ENCODE measurements around the gene CCL19. TPM values are rescaled to one million over a fixed set of nuclear protein-coding genes. Genes with fewer than 3 reads are reported as not detected.

CCL19 gene
- total and polyA plus RNA-seq, 2 experiments from 2014 or later = not detected

DNA sequence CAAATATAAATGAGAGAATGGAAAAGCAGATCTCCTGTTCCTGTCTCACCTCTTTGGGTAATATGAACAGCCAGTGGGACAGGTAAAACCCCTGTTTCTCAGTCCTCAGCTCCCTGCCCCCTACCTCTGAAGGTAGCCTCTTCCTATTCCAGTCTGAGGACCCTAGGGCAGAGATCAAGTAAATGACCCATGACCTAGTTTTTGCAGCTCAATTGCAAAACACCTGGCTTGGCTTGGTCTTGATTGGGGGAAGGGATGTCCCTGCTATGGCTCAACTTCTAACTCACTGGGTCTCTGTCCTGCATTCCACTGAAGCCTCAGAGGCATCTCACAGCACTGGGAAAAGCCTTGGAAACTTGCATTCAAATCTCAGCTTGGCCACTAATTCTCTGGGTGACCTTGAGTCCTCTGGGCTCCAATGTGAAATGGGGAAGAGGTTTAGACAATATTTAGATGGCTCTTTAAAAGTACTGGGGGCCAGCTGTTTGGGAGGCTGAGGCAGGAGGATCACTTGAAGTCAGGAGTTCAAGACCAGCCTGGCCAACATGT is 46.2 kb downstream of the CCL19 start:
- ATAC-seq (peak; percentile 6; the same call in 2 of the 3 replicates), DNase-seq (ENCODE audit: low spot score) (peak; percentile 56)
- Histone ChIP-seq H4K20me1 (replicated peaks; ENCODE audit: insufficient read depth) (no peaks in the 10 kb centered on the region; the same call in 1 of the 2 replicates), H3K79me2 (replicated peaks; ENCODE audit: insufficient read depth) (peaks cover 6% of the 10 kb centered on the region), H3K4me3 (no peak overlapping the region), H3K9me2 (ENCODE audit: insufficient read depth) (no peaks in the 10 kb centered on the region), H3K4me2 (0 out of 2 replicates have a peak overlapping the region, but pooled peaks have one; percentile 61), H3K4me1 (ENCODE audit: insufficient read depth) (peaks cover 24% of the 10 kb centered on the region), H3F3A (replicated peaks; ENCODE audit: low read depth) (peaks cover 8% of the 10 kb centered on the region; the same call in 1 of the 2 replicates), H2AFZ (peak overlapping the region; percentile 80; the same call in 1 of the 2 replicates), H3K36me3 (ENCODE audit: insufficient read depth) (peaks cover 3% of the 10 kb centered on the region; the same call in 1 of the 2 replicates), H3K27ac (ENCODE audit: low read depth) (no peak overlapping the region), H3K27me3 (ENCODE audit: insufficient read depth) (no peaks in the 10 kb centered on the region)
- Mint-ChIP-seq H3K36me3 (ENCODE audit: low read depth) (peaks cover 24% of the 10 kb centered on the region), H3K4me1 (peaks cover 34% of the 10 kb centered on the region), H3K4me3 (peak overlapping the region; percentile 42; the same call in 2 of the 3 replicates), H3K9me3 (no peaks in the 10 kb centered on the region; the same call in 2 of the 3 replicates), H3K27ac (peak overlapping the region; percentile 61), H3K27me3 (ENCODE audit: insufficient read depth, low read depth, poor library complexity) (peaks cover 9% of the 10 kb centered on the region)
- no peak for TF ChIP-seq ZNF114 (CRISPR knock-in tag; IDR thresholded peaks at IDR 0.05)
- TF ChIP-seq, protein P1, sequence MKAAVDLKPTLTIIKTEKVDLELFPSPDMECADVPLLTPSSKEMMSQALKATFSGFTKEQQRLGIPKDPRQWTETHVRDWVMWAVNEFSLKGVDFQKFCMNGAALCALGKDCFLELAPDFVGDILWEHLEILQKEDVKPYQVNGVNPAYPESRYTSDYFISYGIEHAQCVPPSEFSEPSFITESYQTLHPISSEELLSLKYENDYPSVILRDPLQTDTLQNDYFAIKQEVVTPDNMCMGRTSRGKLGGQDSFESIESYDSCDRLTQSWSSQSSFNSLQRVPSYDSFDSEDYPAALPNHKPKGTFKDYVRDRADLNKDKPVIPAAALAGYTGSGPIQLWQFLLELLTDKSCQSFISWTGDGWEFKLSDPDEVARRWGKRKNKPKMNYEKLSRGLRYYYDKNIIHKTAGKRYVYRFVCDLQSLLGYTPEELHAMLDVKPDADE (IDR thresholded peaks at IDR 0.05) = no peak
- no peak for TF ChIP-seq EZH2 (IDR thresholded peaks at IDR 0.05; ENCODE audit: low read depth, unreplicated experiment)
- TF ChIP-seq EZH2phosphoT487 (IDR thresholded peaks at IDR 0.05; ENCODE audit: unreplicated experiment) = no peak
- TF ChIP-seq, protein P2, sequence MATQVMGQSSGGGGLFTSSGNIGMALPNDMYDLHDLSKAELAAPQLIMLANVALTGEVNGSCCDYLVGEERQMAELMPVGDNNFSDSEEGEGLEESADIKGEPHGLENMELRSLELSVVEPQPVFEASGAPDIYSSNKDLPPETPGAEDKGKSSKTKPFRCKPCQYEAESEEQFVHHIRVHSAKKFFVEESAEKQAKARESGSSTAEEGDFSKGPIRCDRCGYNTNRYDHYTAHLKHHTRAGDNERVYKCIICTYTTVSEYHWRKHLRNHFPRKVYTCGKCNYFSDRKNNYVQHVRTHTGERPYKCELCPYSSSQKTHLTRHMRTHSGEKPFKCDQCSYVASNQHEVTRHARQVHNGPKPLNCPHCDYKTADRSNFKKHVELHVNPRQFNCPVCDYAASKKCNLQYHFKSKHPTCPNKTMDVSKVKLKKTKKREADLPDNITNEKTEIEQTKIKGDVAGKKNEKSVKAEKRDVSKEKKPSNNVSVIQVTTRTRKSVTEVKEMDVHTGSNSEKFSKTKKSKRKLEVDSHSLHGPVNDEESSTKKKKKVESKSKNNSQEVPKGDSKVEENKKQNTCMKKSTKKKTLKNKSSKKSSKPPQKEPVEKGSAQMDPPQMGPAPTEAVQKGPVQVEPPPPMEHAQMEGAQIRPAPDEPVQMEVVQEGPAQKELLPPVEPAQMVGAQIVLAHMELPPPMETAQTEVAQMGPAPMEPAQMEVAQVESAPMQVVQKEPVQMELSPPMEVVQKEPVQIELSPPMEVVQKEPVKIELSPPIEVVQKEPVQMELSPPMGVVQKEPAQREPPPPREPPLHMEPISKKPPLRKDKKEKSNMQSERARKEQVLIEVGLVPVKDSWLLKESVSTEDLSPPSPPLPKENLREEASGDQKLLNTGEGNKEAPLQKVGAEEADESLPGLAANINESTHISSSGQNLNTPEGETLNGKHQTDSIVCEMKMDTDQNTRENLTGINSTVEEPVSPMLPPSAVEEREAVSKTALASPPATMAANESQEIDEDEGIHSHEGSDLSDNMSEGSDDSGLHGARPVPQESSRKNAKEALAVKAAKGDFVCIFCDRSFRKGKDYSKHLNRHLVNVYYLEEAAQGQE (IDR thresholded peaks at IDR 0.05; ENCODE audit: unreplicated experiment) = no peak
- TF ChIP-seq, protein P3, sequence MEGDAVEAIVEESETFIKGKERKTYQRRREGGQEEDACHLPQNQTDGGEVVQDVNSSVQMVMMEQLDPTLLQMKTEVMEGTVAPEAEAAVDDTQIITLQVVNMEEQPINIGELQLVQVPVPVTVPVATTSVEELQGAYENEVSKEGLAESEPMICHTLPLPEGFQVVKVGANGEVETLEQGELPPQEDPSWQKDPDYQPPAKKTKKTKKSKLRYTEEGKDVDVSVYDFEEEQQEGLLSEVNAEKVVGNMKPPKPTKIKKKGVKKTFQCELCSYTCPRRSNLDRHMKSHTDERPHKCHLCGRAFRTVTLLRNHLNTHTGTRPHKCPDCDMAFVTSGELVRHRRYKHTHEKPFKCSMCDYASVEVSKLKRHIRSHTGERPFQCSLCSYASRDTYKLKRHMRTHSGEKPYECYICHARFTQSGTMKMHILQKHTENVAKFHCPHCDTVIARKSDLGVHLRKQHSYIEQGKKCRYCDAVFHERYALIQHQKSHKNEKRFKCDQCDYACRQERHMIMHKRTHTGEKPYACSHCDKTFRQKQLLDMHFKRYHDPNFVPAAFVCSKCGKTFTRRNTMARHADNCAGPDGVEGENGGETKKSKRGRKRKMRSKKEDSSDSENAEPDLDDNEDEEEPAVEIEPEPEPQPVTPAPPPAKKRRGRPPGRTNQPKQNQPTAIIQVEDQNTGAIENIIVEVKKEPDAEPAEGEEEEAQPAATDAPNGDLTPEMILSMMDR (conservative IDR thresholded peaks at IDR 0.05; ENCODE audit: low read depth in 2 of 2) = no peak
- TF ChIP-seq POLR2AphosphoS5 (IDR thresholded peaks at IDR 0.05; ENCODE audit: low read depth) = no peak
- TF ChIP-seq NANOG (IDR thresholded peaks at IDR 0.05; ENCODE audit: borderline replicate concordance) = no peak
- TF ChIP-seq CREB1 (CRISPR knock-in tag; IDR thresholded peaks at IDR 0.05; ENCODE audit: low read depth) = no peak
- TF ChIP-seq, protein P4, sequence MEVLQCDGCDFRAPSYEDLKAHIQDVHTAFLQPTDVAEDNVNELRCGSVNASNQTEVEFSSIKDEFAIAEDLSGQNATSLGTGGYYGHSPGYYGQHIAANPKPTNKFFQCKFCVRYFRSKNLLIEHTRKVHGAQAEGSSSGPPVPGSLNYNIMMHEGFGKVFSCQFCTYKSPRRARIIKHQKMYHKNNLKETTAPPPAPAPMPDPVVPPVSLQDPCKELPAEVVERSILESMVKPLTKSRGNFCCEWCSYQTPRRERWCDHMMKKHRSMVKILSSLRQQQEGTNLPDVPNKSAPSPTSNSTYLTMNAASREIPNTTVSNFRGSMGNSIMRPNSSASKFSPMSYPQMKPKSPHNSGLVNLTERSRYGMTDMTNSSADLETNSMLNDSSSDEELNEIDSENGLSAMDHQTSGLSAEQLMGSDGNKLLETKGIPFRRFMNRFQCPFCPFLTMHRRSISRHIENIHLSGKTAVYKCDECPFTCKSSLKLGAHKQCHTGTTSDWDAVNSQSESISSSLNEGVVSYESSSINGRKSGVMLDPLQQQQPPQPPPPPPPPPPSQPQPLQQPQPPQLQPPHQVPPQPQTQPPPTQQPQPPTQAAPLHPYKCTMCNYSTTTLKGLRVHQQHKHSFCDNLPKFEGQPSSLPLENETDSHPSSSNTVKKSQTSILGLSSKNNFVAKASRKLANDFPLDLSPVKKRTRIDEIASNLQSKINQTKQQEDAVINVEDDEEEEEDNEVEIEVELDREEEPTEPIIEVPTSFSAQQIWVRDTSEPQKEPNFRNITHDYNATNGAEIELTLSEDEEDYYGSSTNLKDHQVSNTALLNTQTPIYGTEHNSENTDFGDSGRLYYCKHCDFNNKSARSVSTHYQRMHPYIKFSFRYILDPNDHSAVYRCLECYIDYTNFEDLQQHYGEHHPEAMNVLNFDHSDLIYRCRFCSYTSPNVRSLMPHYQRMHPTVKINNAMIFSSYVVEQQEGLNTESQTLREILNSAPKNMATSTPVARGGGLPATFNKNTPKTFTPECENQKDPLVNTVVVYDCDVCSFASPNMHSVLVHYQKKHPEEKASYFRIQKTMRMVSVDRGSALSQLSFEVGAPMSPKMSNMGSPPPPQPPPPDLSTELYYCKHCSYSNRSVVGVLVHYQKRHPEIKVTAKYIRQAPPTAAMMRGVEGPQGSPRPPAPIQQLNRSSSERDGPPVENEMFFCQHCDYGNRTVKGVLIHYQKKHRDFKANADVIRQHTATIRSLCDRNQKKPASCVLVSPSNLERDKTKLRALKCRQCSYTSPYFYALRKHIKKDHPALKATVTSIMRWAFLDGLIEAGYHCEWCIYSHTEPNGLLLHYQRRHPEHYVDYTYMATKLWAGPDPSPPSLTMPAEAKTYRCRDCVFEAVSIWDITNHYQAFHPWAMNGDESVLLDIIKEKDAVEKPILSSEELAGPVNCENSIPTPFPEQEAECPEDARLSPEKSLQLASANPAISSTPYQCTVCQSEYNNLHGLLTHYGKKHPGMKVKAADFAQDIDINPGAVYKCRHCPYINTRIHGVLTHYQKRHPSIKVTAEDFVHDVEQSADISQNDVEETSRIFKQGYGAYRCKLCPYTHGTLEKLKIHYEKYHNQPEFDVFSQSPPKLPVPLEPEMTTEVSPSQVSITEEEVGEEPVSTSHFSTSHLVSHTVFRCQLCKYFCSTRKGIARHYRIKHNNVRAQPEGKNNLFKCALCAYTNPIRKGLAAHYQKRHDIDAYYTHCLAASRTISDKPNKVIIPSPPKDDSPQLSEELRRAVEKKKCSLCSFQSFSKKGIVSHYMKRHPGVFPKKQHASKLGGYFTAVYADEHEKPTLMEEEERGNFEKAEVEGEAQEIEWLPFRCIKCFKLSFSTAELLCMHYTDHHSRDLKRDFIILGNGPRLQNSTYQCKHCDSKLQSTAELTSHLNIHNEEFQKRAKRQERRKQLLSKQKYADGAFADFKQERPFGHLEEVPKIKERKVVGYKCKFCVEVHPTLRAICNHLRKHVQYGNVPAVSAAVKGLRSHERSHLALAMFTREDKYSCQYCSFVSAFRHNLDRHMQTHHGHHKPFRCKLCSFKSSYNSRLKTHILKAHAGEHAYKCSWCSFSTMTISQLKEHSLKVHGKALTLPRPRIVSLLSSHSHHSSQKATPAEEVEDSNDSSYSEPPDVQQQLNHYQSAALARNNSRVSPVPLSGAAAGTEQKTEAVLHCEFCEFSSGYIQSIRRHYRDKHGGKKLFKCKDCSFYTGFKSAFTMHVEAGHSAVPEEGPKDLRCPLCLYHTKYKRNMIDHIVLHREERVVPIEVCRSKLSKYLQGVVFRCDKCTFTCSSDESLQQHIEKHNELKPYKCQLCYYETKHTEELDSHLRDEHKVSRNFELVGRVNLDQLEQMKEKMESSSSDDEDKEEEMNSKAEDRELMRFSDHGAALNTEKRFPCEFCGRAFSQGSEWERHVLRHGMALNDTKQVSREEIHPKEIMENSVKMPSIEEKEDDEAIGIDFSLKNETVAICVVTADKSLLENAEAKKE (CRISPR knock-in tag; IDR thresholded peaks at IDR 0.05) = no peak
- no peak for TF ChIP-seq STAT1 (IDR thresholded peaks at IDR 0.05; ENCODE audit: unreplicated experiment)
- no peak for TF ChIP-seq JUNB (IDR thresholded peaks at IDR 0.05; ENCODE audit: unreplicated experiment)
- TF ChIP-seq ZNF331 (CRISPR knock-in tag; IDR thresholded peaks at IDR 0.05; ENCODE audit: low read depth) = no peak

All from GM23338 (cell line).